HCT116 (cell line): ENCODE measurements around the gene MYO7B. TPM values are rescaled to one million over a fixed set of nuclear protein-coding genes. Genes with fewer than 3 reads are reported as not detected.

ENCODE experiments used
- ATAC-seq: fragments of 200-7000 bp; cut with Tn5 transposase; 2 replicates; pipeline ENCODE4 v1.9.1; 2020; ENCODE audit warnings: mild to moderate bottlenecking, moderate library complexity
- BruUV-seq: library from RNA; stranded (reverse); fragments of 400-500 nt; replicated peaks from 2 replicates; lab custom pipeline; 2021; lab: Mats Ljungman, UMichigan
- CTCF ChIA-PET: fragments of 300-600 bp; sonication (Branson Sonifier 250); formaldehyde crosslinking; loops from one replicate; lab custom pipeline; 2021; ENCODE audit warnings: antibody characterized with exemption; lab: Charles Lee
- POLR2A ChIA-PET: fragments of 300-600, 350-600 bp; sonication (Branson Sonifier 250); formaldehyde crosslinking; loops from one replicate; lab custom pipeline; 2021; ENCODE audit warnings: antibody characterized with exemption; lab: Charles Lee
- RAD21 ChIA-PET, 2 experiments: fragments of 300-600 bp; sonication (Branson Sonifier 250); formaldehyde crosslinking; loops; one replicate each; lab custom pipeline; 2023; ENCODE audit warnings: low total read pairs in 2 of 2; ENCODE audit not compliant: uncharacterized antibody in 2 of 2, unreplicated experiment in 2 of 2, low non-redundant PET in 1 of 2; lab: Charles Lee
- DNase-seq: peaks from one replicate; pipeline ENCODE4 v3.0.0-alpha.2; 2010; ENCODE audit warnings: low read depth, low spot score
- H2AFZ ChIP-seq: fragments of 200-600 bp; shearing (Covaris generic), sonication (generic); 2 replicates; pipeline ENCODE4 v1.6.1; 2017; ENCODE audit warnings: low read depth, mixed run types, mixed read lengths, antibody characterized with exemption, low read length; ENCODE audit not compliant: poor library complexity, severe bottlenecking
- H3K27ac ChIP-seq: 2 replicates; pipeline ENCODE4 v1.5.1; 2012; ENCODE audit warnings: low read depth, low read length
- H3K27me3 ChIP-seq: fragments of 200-600 bp; sonication (generic); 2 replicates; pipeline ENCODE4 v1.6.1; 2016; ENCODE audit warnings: mixed run types, low read length, mixed read lengths; ENCODE audit not compliant: insufficient read depth
- H3K36me3 ChIP-seq, 2 experiments: fragments of 200-500 bp in 1 of 2; fragments of 200-600 bp in 1 of 2; sonication (Bioruptor generic) in 1 of 2; sonication (generic) in 1 of 2; 2 replicates each; pipeline versions ENCODE4 v1.5.1 to v1.6.1; 2014 to 2016; ENCODE audit warnings: low read length in 2 of 2, inconsistent platforms in 1 of 2, mixed read lengths in 1 of 2, mixed run types in 1 of 2; ENCODE audit not compliant: insufficient read depth in 2 of 2, control insufficient read depth in 1 of 2
- H3K4me1 ChIP-seq, 2 experiments: fragments of 200-600 bp in 1 of 2; sonication (generic) in 1 of 2; 2 replicates each; pipeline versions ENCODE4 v1.5.1 to v1.6.1; 2012 to 2017; ENCODE audit warnings: low read length in 2 of 2, inconsistent platforms in 1 of 2, mild to moderate bottlenecking in 1 of 2, mixed read lengths in 1 of 2, mixed run types in 1 of 2, moderate library complexity in 1 of 2; ENCODE audit not compliant: insufficient read depth in 2 of 2, control insufficient read depth in 1 of 2
- H3K4me2 ChIP-seq: fragments of 200-600 bp; sonication (generic); 2 replicates; pipeline ENCODE4 v1.6.1; 2017; ENCODE audit warnings: mixed run types, low read length, mixed read lengths
- H3K4me3 ChIP-seq, 2 experiments: fragments of 200-600 bp in 1 of 2; sonication (generic) in 1 of 2; replicated peaks in 1 of 2; 2 replicates each; pipeline ENCODE4 v1.5.1; 2011 to 2016; ENCODE audit warnings: low read length in 2 of 2, control low read depth in 1 of 2, low read depth in 1 of 2, mild to moderate bottlenecking in 1 of 2, mixed read lengths in 1 of 2, mixed run types in 1 of 2
- H3K79me2 ChIP-seq: fragments of 200-600 bp; sonication (generic); 2 replicates; pipeline ENCODE4 v1.6.1; 2017; ENCODE audit warnings: mild to moderate bottlenecking, mixed run types, low read length, moderate library complexity, mixed read lengths; ENCODE audit not compliant: insufficient read depth
- H3K9ac ChIP-seq: fragments of 200-600 bp; sonication (generic); 2 replicates; pipeline ENCODE4 v1.6.1; 2016; ENCODE audit warnings: low read length, mixed read lengths
- H3K9me2 ChIP-seq: fragments of 200-600 bp; sonication (generic), shearing (Covaris generic); 2 replicates; pipeline ENCODE4 v1.6.1; 2017; ENCODE audit warnings: mixed run types, mild to moderate bottlenecking, moderate library complexity; ENCODE audit not compliant: insufficient read depth
- H3K9me3 ChIP-seq, 2 experiments: fragments of 200-500 bp in 1 of 2; fragments of 200-600 bp in 1 of 2; sonication (Bioruptor generic) in 1 of 2; sonication (generic) in 1 of 2; 2 replicates each; pipeline ENCODE4 v1.6.1; 2014 to 2017; ENCODE audit warnings: low read length in 2 of 2, mixed read lengths in 2 of 2, inconsistent platforms in 1 of 2, low read depth in 1 of 2, mild to moderate bottlenecking in 1 of 2, mixed run types in 1 of 2, moderate library complexity in 1 of 2; ENCODE audit not compliant: control insufficient read depth in 1 of 2, insufficient read depth in 1 of 2
- H4K20me1 ChIP-seq: fragments of 200-600 bp; sonication (generic), shearing (Covaris generic); 2 replicates; pipeline ENCODE4 v1.6.1; 2017; ENCODE audit warnings: mixed run types, mild to moderate bottlenecking, moderate library complexity; ENCODE audit not compliant: insufficient read depth
- EZH2phosphoT487 ChIP-seq: fragments of 200-600 bp; IDR thresholded peaks from 2 replicates; pipeline ENCODE4 v1.6.1; 2018; ENCODE audit warnings: antibody characterized with exemption, borderline replicate concordance
- MAX ChIP-seq: IDR thresholded peaks from 2 replicates; pipeline ENCODE4 v1.6.1; 2012
- POLR2A ChIP-seq: IDR thresholded peaks from 2 replicates; pipeline ENCODE4 v1.7.0; 2011; ENCODE audit warnings: borderline replicate concordance; ENCODE audit not compliant: insufficient read depth, insufficient read length; ENCODE audit errors: extremely low read depth
- SP1 ChIP-seq: IDR thresholded peaks from 2 replicates; pipeline ENCODE4 v1.6.1; 2012; ENCODE audit warnings: low read depth
- ZBTB33 ChIP-seq: IDR thresholded peaks from 2 replicates; pipeline ENCODE4 v1.6.1; 2011; ENCODE audit warnings: mild to moderate bottlenecking, low read length, moderate library complexity; ENCODE audit not compliant: insufficient replicate concordance; ENCODE audit errors: extremely low read depth
- ZFX ChIP-seq: fragments of 450-650 bp; IDR thresholded peaks from 2 replicates; pipeline ENCODE4 v1.6.1; 2017
- intact Hi-C: fragments of 100-400 bp; cut with micrococcal nuclease; formaldehyde crosslinking; loops from 2 replicates; pipeline ENCODE4 v1.10.0; 2022
- total RNA-seq: library from RNA; stranded (reverse); gene quantifications from one replicate; pipeline ENCODE4 v1.2.1, GENCODE V29; 2021; ENCODE audit not compliant: unreplicated experiment

Gene MYO7B
- total RNA-seq, 1 experiment from 2014 or later: 0.07 TPM

GRCh38 chr2:127504552-127505430 lies 30.7 kb upstream of the MYO7B start:
- Histone ChIP-seq H2AFZ (no peak overlapping the region), H3K9me3 (no peaks in the 10 kb centered on the region), H3K4me2 (no peak overlapping the region), H3K4me1 (peaks cover 19 to 24% of the 10 kb centered on the region in 2 experiments), H3K79me2 (peaks cover 70% of the 10 kb centered on the region), H3K36me3 (peaks cover 47 to 48% of the 10 kb centered on the region in 2 experiments), H3K9ac (no peak overlapping the region), H3K27me3 (no peaks in the 10 kb centered on the region), H3K4me3 (no peak overlapping the region), H4K20me1 (peaks cover 30% of the 10 kb centered on the region; the same call in 1 of the 2 replicates), H3K27ac (no peak overlapping the region), H3K9me2 (no peaks in the 10 kb centered on the region)
- CTCF ChIA-PET: interaction anchor here (1.0 kb wide), 1 partner anchor 26 kb away, joined by 3 read pairs; no protein-coding TSS in a partner anchor
- TF ChIP-seq ZBTB33: no peak
- intact Hi-C loops: no loop called here
- DNase-seq (no peak), ATAC-seq (no peak)
- TSS peak; percentile 34 for BruUV-seq
- POLR2A ChIA-PET: no interaction called here
- RAD21 ChIA-PET: no interaction called here

GRCh38 chr2:127506510-127506909 lies 29.0 kb upstream of the MYO7B start:
- Histone ChIP-seq H3K9me3 (no peaks in the 10 kb centered on the region), H2AFZ (no peak overlapping the region), H3K4me2 (no peak overlapping the region), H3K27ac (no peak overlapping the region), H3K9ac (no peak overlapping the region), H3K4me1 (peaks cover 19 to 31% of the 10 kb centered on the region in 2 experiments), H3K27me3 (no peaks in the 10 kb centered on the region), H4K20me1 (peaks cover 31% of the 10 kb centered on the region; the same call in 1 of the 2 replicates), H3K4me3 (no peak overlapping the region), H3K36me3 (peaks cover 34 to 39% of the 10 kb centered on the region in 2 experiments; a peak in 3 of 4 replicates), H3K79me2 (peaks cover 87% of the 10 kb centered on the region), H3K9me2 (no peaks in the 10 kb centered on the region)
- ATAC-seq: no peak
- no peak for DNase-seq
- no TSS peak for BruUV-seq
- TF ChIP-seq POLR2A (no peak), SP1 (no peak), MAX (no peak), ZFX (no peak), EZH2phosphoT487 (no peak)
- ChIA-PET POLR2A (no interaction called here), CTCF (no interaction called here), RAD21 (no interaction called here)
- intact Hi-C loops: no loop called here
